PC-3 (cell line): ENCODE measurements around the gene PRKN.

ENCODE experiments used
- EZH2 ChIP-seq: fragments of 300-600 bp; sonication (generic); IDR thresholded peaks from one replicate; pipeline ENCODE4 v1.6.1; 2017; ENCODE audit warnings: antibody characterized with exemption, mild to moderate bottlenecking, low read length; ENCODE audit not compliant: unreplicated experiment
- EZH2phosphoT487 ChIP-seq: fragments of 300-600 bp; sonication (generic); IDR thresholded peaks from 2 replicates; pipeline ENCODE4 v1.6.1; 2018; ENCODE audit warnings: mild to moderate bottlenecking, antibody characterized with exemption, low read length, borderline replicate concordance
- TF ChIP-seq, protein P1 (sequence below): fragments of 300-600 bp; sonication (generic); conservative IDR thresholded peaks from 2 replicates; pipeline ENCODE4 v1.5.1; 2017; ENCODE audit warnings: antibody characterized with exemption, low read depth, mild to moderate bottlenecking, low read length

DNA sequence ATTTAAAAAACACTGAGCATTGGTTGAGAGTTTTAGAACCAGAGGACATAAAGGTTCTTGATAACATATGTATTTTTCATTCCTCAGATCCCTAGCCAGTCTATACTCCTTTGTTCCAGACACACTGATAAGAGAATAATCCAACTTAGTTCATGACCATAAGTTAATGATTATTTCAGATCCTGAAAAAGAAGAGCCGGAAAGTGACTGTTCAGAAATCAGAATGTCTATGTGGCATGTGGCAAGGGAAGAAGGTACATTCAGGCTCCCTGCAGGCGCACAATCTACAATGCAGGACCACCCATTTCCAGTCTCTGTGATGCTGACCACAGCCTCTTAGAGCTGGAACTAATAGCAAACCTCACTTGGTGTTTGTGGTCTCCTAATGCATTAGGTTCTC is 787.0 kb downstream of the PRKN start:
- TF ChIP-seq EZH2 (no peak), EZH2phosphoT487 (no peak)
- TF ChIP-seq, protein P1, sequence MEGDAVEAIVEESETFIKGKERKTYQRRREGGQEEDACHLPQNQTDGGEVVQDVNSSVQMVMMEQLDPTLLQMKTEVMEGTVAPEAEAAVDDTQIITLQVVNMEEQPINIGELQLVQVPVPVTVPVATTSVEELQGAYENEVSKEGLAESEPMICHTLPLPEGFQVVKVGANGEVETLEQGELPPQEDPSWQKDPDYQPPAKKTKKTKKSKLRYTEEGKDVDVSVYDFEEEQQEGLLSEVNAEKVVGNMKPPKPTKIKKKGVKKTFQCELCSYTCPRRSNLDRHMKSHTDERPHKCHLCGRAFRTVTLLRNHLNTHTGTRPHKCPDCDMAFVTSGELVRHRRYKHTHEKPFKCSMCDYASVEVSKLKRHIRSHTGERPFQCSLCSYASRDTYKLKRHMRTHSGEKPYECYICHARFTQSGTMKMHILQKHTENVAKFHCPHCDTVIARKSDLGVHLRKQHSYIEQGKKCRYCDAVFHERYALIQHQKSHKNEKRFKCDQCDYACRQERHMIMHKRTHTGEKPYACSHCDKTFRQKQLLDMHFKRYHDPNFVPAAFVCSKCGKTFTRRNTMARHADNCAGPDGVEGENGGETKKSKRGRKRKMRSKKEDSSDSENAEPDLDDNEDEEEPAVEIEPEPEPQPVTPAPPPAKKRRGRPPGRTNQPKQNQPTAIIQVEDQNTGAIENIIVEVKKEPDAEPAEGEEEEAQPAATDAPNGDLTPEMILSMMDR: no peak
